Measurements from ENCODE around the gene ROCK2. TPM values are rescaled to one million over a fixed set of nuclear protein-coding genes. Genes with fewer than 3 reads are reported as not detected.
A peak's percentile ranks its signal among the peaks of the same experiment; 100 is the strongest.

The ROCK2 gene
- total RNA-seq, 4 donors from 2014 or later, result 42.0 to 85.4 (median 70.7) TPM

DNA sequence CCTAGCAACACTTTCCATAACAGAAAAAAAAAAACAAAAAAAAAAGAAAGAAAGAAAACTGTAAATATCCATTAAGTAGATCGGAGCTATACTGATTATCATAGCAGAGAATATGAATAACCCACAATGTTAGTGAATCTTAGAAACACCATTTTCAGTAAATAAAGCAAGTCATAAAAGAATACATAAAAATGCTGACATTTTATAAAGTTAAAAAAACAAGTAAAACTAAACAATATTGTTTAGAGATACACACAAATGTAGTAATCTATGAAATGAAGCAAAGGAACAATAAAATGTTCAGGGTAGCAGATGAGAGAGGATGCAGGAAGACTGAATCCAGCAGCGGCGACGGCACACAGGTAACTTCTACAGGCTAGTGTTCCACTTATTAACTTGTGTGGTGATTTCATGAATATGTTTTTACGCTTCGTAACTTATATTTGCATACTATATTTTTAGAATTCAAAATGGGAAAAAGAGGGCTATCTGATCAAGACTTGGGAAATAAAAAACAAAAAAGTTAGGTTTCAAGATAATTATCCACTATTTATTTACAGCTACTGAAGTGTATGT is 4.8 kb downstream of the ROCK2 start:
- peaks cover 45 to 56% of the 10 kb centered on the region in 2 donors for H3K4me1 ChIP-seq
- DNase-seq (no peak), ATAC-seq (no peak)
- H3K9me3 ChIP-seq, result no peaks in the 10 kb centered on the region
- TF ChIP-seq, protein P1, sequence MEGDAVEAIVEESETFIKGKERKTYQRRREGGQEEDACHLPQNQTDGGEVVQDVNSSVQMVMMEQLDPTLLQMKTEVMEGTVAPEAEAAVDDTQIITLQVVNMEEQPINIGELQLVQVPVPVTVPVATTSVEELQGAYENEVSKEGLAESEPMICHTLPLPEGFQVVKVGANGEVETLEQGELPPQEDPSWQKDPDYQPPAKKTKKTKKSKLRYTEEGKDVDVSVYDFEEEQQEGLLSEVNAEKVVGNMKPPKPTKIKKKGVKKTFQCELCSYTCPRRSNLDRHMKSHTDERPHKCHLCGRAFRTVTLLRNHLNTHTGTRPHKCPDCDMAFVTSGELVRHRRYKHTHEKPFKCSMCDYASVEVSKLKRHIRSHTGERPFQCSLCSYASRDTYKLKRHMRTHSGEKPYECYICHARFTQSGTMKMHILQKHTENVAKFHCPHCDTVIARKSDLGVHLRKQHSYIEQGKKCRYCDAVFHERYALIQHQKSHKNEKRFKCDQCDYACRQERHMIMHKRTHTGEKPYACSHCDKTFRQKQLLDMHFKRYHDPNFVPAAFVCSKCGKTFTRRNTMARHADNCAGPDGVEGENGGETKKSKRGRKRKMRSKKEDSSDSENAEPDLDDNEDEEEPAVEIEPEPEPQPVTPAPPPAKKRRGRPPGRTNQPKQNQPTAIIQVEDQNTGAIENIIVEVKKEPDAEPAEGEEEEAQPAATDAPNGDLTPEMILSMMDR (IDR thresholded peaks at IDR 0.05 in 4 of 5, conservative IDR thresholded peaks at IDR 0.05 in 1 of 5), result no peak
- no peak for TF ChIP-seq POLR2A (IDR thresholded peaks at IDR 0.05)
- peak overlapping the region; percentile 97 to 99 (median 98) for H3K27ac ChIP-seq
- in situ Hi-C loops (cut with MboI; ENCODE audit: low sequenced_read_pairs in 4 of 4), result loop anchor here in 1 of 4 donors (10.0 kb wide), 1 partner anchor 65 kb away; no protein-coding TSS in a partner anchor
- intact Hi-C loops (cut with DNase I; ENCODE audit: low total_unique reads), result loop anchor here (5.0 kb wide), 1 partner anchor 102 kb away; no protein-coding TSS in a partner anchor
- H3K36me3 ChIP-seq, result no peaks in the 10 kb centered on the region
- H3K4me3 ChIP-seq, result peak overlapping the region in 2 of 4 donors; percentile 11 to 17
- no peaks in the 10 kb centered on the region for H3K27me3 ChIP-seq

DNA sequence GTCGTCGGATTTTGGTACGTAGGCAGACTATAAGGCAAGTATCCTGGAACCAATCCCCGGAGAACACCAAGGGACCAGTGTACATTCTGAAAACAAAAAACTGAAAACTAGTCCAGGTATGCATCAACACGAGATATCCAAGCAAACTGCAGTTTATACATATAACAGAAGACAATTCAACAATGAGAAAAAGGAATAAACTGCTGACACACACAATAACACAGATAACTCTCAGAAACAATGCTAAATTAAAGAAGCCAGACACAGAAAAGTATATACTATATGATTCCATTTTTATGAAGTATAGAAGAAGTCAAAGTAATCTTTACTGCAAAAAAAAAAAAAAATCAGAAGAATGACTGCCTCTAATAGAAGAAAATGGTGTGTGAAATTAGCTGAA is 5.9 kb downstream of the ROCK2 start:
- H3K27me3 ChIP-seq, result no peaks in the 10 kb centered on the region
- DNase-seq (no peak), ATAC-seq (no peak)
- H3K27ac ChIP-seq, result peak overlapping the region in 1 of 4 donors; percentile 6
- in situ Hi-C loops (cut with MboI; ENCODE audit: low sequenced_read_pairs in 4 of 4) (no loop called here), intact Hi-C loops (cut with DNase I; ENCODE audit: low total_unique reads) (no loop called here)
- H3K4me3 ChIP-seq, result no peak overlapping the region
- no peaks in the 10 kb centered on the region for H3K36me3 ChIP-seq
- H3K9me3 ChIP-seq, result no peaks in the 10 kb centered on the region
- no peak for TF ChIP-seq POLR2A (IDR thresholded peaks at IDR 0.05)
- TF ChIP-seq, protein P1 (IDR thresholded peaks at IDR 0.05 in 4 of 5, conservative IDR thresholded peaks at IDR 0.05 in 1 of 5), result no peak
- peaks cover 52 to 61% of the 10 kb centered on the region in 2 donors for H3K4me1 ChIP-seq

DNA sequence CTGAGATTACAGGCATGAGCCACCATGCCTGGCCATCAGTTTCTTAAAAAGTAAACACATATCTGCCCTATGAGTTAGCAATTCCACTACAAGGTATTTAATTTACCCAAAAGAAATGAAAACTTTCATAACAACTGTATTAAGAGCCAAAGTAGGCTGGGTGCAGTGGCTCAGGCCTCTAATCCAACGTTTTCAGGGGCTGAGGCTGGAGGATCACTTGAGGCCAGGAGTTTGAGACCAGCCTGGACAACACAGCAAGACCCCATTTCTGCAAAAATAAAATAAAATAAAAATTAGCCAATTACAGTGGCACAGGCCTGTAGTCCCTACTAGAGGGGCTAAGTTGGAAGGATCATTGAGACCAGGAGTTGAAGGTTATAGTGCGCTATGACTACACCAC is 6.5 kb downstream of the ROCK2 start:
- no peak for TF ChIP-seq POLR2A (IDR thresholded peaks at IDR 0.05)
- TF ChIP-seq, protein P1 (IDR thresholded peaks at IDR 0.05 in 4 of 5, conservative IDR thresholded peaks at IDR 0.05 in 1 of 5), result no peak
- Histone ChIP-seq H3K9me3 (no peaks in the 10 kb centered on the region), H3K27me3 (no peaks in the 10 kb centered on the region), H3K4me1 (peaks cover 59 to 67% of the 10 kb centered on the region in 2 donors), H3K4me3 (no peak overlapping the region), H3K36me3 (no peaks in the 10 kb centered on the region), H3K27ac (no peak overlapping the region)
- DNase-seq (no peak), ATAC-seq (no peak)
- intact Hi-C loops (cut with DNase I; ENCODE audit: low total_unique reads) (no loop called here), in situ Hi-C loops (cut with MboI; ENCODE audit: low sequenced_read_pairs in 4 of 4) (no loop called here)

DNA sequence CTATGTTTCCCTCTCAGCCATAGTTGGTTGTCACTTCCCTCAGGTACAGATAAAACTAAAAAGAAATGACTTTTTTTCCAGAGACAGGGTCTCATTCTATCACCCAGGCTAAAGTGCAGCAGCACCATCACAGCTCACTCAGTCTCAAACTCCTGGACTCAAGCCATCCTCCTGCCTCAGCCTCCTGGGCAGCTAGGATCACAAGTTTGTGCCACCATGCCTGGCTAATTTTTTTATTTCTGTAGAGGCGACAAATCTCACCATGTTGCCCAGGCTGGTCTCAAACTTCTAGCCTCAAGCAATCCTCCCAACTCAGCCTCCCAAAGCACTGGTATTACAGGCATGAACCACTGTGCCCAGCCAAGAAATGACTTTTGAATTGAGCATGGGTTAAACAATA is 8.2 kb downstream of the ROCK2 start:
- intact Hi-C loops (cut with DNase I; ENCODE audit: low total_unique reads) (no loop called here), in situ Hi-C loops (cut with MboI; ENCODE audit: low sequenced_read_pairs in 4 of 4) (no loop called here)
- no peaks in the 10 kb centered on the region for H3K9me3 ChIP-seq
- TF ChIP-seq POLR2A (IDR thresholded peaks at IDR 0.05), result no peak
- TF ChIP-seq, protein P1 (IDR thresholded peaks at IDR 0.05 in 4 of 5, conservative IDR thresholded peaks at IDR 0.05 in 1 of 5), result no peak
- H3K36me3 ChIP-seq, result no peaks in the 10 kb centered on the region
- peaks cover 60 to 70% of the 10 kb centered on the region in 2 donors for H3K4me1 ChIP-seq
- no peak overlapping the region for H3K27ac ChIP-seq
- DNase-seq, result no peak
- H3K27me3 ChIP-seq, result no peaks in the 10 kb centered on the region
- no peak for ATAC-seq
- H3K4me3 ChIP-seq, result no peak overlapping the region
